Measurements from ENCODE around the gene CASP3. TPM values are rescaled to one million over a fixed set of nuclear protein-coding genes. Genes with fewer than 3 reads are reported as not detected.

CASP3 gene
- polyA plus RNA-seq, 1 of the 3 experiments (the other 2 are of a cell fraction), result 15.5 TPM

- Histone ChIP-seq H3K4me2 (no peak overlapping the region), H4K20me1 (ENCODE audit: insufficient read depth) (no peaks in the 10 kb centered on the region), H2AFZ (ENCODE audit: low read depth) (no peak overlapping the region), H3K4me3 (ENCODE audit: low read depth in 2 of 2, low read length in 1 of 2) (no peak overlapping the region), H3K36me3 (replicated peaks in 1 of 2; ENCODE audit: control insufficient read depth in 1 of 2, insufficient read depth in 2 of 2, low read length in 1 of 2) (peaks cover 13 to 16% of the 10 kb centered on the region in 2 experiments), H3K27ac (ENCODE audit: low read depth in 2 of 2, low read length in 1 of 2) (no peak overlapping the region), H3K9ac (no peak overlapping the region), H3K27me3 (ENCODE audit: insufficient read depth) (no peaks in the 10 kb centered on the region), H3K9me2 (no peaks in the 10 kb centered on the region), H3K4me1 (ENCODE audit: control insufficient read depth in 1 of 2, insufficient read depth in 2 of 2, low read depth in 1 of 2, low read length in 1 of 2) (no peaks in the 10 kb centered on the region), H3K79me2 (ENCODE audit: insufficient read depth) (no peaks in the 10 kb centered on the region), H3K9me3 (no peaks in the 10 kb centered on the region), H3F3A (replicated peaks; ENCODE audit: insufficient read depth) (no peaks in the 10 kb centered on the region)
- WGBS (ENCODE audit: low lambda C conversion rate), result 93% methylated on average over 9 of the region's 9 CpGs
- ChIA-PET POLR2A (no interaction called here), CTCF (no interaction called here)
- no peak for DNase-seq
- TF ChIP-seq RAD21 (IDR thresholded peaks at IDR 0.05; ENCODE audit: low read length), result no peak
- no peak for TF ChIP-seq ELF1 (IDR thresholded peaks at IDR 0.05)
- no peak for TF ChIP-seq EZH2phosphoT487 (IDR thresholded peaks at IDR 0.05; ENCODE audit: borderline replicate concordance, low read depth)
- no peak for TF ChIP-seq USF1 (IDR thresholded peaks at IDR 0.05; ENCODE audit: borderline replicate concordance, low read depth)
- no peak for TF ChIP-seq GABPA (IDR thresholded peaks at IDR 0.05; ENCODE audit: low read depth)
- no peak for TF ChIP-seq IRF3 (IDR thresholded peaks at IDR 0.05; ENCODE audit: low read depth, low read length)
- no peak for TF ChIP-seq EP300 (IDR thresholded peaks at IDR 0.05; ENCODE audit: borderline replicate concordance in 1 of 2, low read depth in 1 of 2, low read length in 1 of 2)
- TF ChIP-seq REST (IDR thresholded peaks at IDR 0.05; ENCODE audit: low read depth, low read length), result no peak
- no peak for TF ChIP-seq CTCF (IDR thresholded peaks at IDR 0.05)
- no peak for TF ChIP-seq JUND (IDR thresholded peaks at IDR 0.05)
Measured at GRCh38 chr4:184668511-184669114, 19.4 kb upstream of the CASP3 start.
